Activated CD4-positive, alpha-beta T cell treated with anti-CD3 and anti-CD28 coated beads, Interleukin-2, amount 10 ng/mL, durations not matched to agents 7 days and 5 days (primary cell): ENCODE results near the gene BBS12. TPM values are rescaled to one million over a fixed set of nuclear protein-coding genes. Genes with fewer than 3 reads are reported as not detected.

ENCODE experiments used
- CTCF ChIA-PET: fragments of 350-600 bp; sonication (Branson Sonifier 250); formaldehyde crosslinking; loops from one replicate; lab custom pipeline; 2021; ENCODE audit warnings: antibody characterized with exemption; lab: Charles Lee
- POLR2A ChIA-PET: fragments of 350-600 bp; sonication (Branson Sonifier 250); formaldehyde crosslinking; loops from one replicate; lab custom pipeline; 2021; ENCODE audit warnings: antibody characterized with exemption; lab: Charles Lee
- DNase-seq: peaks from one replicate; pipeline ENCODE4 v3.0.0-alpha.2; 2020
- H3K27ac Mint-ChIP-seq: one replicate; pipeline ENCODE4 v1.8.0; 2021; ENCODE audit warnings: mild to moderate bottlenecking, moderate library complexity, mixed read lengths
- H3K27me3 Mint-ChIP-seq: one replicate; pipeline ENCODE4 v1.8.0; 2021; ENCODE audit warnings: mixed read lengths
- H3K36me3 Mint-ChIP-seq: one replicate; pipeline ENCODE4 v1.8.0; 2021; ENCODE audit warnings: low read depth, mixed read lengths
- H3K4me1 Mint-ChIP-seq: one replicate; pipeline ENCODE4 v1.8.0; 2021; ENCODE audit warnings: mixed read lengths
- H3K4me3 Mint-ChIP-seq: one replicate; pipeline ENCODE4 v1.8.0; 2021; ENCODE audit warnings: mild to moderate bottlenecking, moderate library complexity, mixed read lengths
- H3K9me3 Mint-ChIP-seq: one replicate; pipeline ENCODE4 v1.8.0; 2021; ENCODE audit warnings: mixed read lengths
- total RNA-seq, 2 experiments: library from RNA; stranded (reverse); gene quantifications; one replicate each; pipeline ENCODE4 v1.2.3, GENCODE V29; 2021

The BBS12 gene
- total RNA-seq, 2 experiments from 2014 or later, result 1.7 to 2.1 TPM

DNA sequence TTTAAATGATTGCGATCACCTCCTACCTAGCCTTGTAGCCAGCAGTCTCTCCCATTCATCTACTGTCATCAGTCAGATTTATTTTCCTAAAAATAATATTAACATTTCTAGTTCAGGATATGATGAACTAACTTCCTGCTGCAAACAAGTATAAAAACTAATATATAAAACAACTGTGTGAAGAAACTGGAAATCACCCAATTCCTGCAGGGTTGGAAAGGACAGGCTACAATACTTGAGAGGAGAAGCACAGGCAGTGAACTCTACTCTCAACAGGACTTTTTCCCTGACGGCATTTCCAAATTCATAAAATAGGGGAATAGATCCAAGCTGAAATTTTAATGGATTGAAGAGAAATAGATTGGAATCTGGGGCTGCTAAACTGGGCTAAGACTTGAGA is 14.2 kb upstream of the BBS12 start:
- no peaks in the 10 kb centered on the region for H3K9me3 Mint-ChIP-seq
- POLR2A ChIA-PET, result no interaction called here
- CTCF ChIA-PET, result interaction anchor here (1.3 to 1.8 kb wide), 4 partner anchors 10 to 141 kb away, joined by 3 to 6 read pairs (median 4); no protein-coding TSS in a partner anchor

DNA sequence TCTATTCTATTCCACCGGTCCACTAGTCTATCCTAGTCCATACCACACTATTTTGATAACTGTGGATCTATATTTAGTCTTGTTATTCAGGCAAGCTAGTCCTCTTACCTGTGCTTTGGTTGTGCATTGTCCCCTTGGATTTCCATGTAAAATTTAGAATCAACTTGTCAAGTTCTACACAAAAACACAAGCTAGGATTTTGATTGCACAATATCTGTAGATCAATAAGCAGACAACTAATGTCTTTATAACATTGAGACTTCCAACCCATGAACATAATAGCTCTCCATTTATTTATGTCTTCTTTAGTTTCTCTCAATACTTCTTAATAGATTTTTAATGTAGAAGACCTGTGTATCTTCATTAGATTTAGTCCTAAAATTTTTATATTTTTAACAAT is 10.2 kb upstream of the BBS12 start:
- no peaks in the 10 kb centered on the region for H3K4me1 Mint-ChIP-seq
- no peaks in the 10 kb centered on the region for H3K9me3 Mint-ChIP-seq
- CTCF ChIA-PET, result interaction anchor here (0.7 to 0.9 kb wide), 2 partner anchors 9 to 233 kb away, joined by 3 read pairs; no protein-coding TSS in a partner anchor
- POLR2A ChIA-PET, result no interaction called here
- H3K27ac Mint-ChIP-seq, result no peak overlapping the region
- H3K4me3 Mint-ChIP-seq, result no peak overlapping the region
- no peaks in the 10 kb centered on the region for H3K36me3 Mint-ChIP-seq
- DNase-seq, result no peak
- H3K27me3 Mint-ChIP-seq, result peaks cover 7% of the 10 kb centered on the region

More for the DNA sequence above, 14.2 kb upstream of the BBS12 start:
- H3K4me1 Mint-ChIP-seq, result peaks cover 26% of the 10 kb centered on the region
- no peak for DNase-seq
- H3K4me3 Mint-ChIP-seq, result no peak overlapping the region
- no peak overlapping the region for H3K27ac Mint-ChIP-seq
- H3K27me3 Mint-ChIP-seq, result no peaks in the 10 kb centered on the region
- no peaks in the 10 kb centered on the region for H3K36me3 Mint-ChIP-seq

DNA sequence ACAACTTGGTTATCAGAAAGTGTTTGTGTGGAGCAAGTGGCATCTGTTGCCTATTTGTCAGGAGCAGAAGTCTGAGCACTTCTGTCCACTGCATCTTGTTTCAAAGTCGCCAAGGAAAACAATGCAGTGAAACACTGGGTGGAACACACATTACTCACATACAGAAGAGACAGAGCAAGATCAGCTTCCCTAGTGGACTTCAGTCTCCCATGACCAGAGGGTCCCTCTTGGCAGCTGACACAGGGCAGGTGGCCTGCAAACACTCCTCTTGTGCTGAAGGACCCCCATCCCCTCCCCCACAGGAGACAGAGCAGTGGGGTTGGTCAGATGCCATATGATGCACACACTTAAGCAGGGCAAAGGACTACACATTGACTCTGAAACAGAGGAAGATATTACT is 3.6 kb upstream of the BBS12 start:
- no peak for DNase-seq
- Mint-ChIP-seq H3K27ac (no peak overlapping the region), H3K4me3 (no peak overlapping the region), H3K27me3 (peaks cover 7% of the 10 kb centered on the region), H3K36me3 (no peaks in the 10 kb centered on the region), H3K9me3 (no peaks in the 10 kb centered on the region), H3K4me1 (peaks cover 25% of the 10 kb centered on the region)
- ChIA-PET POLR2A (no interaction called here), CTCF (no interaction called here)

DNA sequence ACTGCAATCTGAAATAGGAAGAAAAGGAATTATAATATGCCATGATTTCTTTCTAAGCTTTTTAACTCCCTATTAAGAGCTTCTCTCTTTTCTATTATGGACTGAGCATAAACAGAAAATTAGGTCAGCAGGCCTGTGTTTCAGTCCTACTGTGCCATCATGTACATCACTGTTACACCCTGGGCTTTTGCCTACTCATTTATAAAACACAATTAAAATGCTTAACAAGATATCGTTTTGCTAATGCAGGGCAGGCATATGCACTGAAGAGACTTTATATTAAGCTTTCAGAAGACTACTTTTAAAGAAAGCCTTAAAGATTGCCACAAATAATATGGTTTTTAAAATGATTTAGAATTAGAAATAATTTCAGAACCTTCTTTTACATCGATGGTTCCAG is 828 bp upstream of the BBS12 start:
- DNase-seq, result no peak
- ChIA-PET CTCF (interaction anchor here (0.6 to 3.2 kb wide), 13 partner anchors 9 to 375 kb away, joined by 3 to 14 read pairs (median 3); no protein-coding TSS in a partner anchor), POLR2A (interaction anchor here (0.6 to 1.3 kb wide), 2 partner anchors 183 to 191 kb away, joined by 4 to 5 read pairs; partner anchors contain the start of gene NUDT6)
- H3K9me3 Mint-ChIP-seq, result no peaks in the 10 kb centered on the region
- H3K4me1 Mint-ChIP-seq, result peaks cover 26% of the 10 kb centered on the region
- H3K27ac Mint-ChIP-seq, result peak overlapping the region; percentile 92
- peak overlapping the region; percentile 94 for H3K4me3 Mint-ChIP-seq
- H3K27me3 Mint-ChIP-seq, result no peaks in the 10 kb centered on the region
- H3K36me3 Mint-ChIP-seq, result no peaks in the 10 kb centered on the region

DNA sequence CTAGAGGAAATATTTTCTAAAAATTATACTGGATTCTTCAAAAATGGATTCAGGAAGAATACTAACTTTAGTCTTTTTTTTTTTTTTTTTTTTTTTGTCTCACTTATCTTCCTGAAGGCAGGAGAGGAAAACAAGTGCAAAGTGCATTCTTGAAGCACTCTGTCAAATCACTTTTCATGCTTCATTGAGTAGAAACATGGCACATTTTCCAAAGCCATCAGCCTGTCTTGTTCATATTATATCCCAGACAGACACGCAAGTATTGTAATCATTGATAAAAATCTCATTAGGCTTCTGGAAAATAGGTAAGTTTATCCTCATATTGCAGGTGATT is 1.2 kb downstream of the BBS12 start:
- peaks cover 2% of the 10 kb centered on the region for H3K36me3 Mint-ChIP-seq
- H3K27ac Mint-ChIP-seq, result peak overlapping the region; percentile 92

DNA sequence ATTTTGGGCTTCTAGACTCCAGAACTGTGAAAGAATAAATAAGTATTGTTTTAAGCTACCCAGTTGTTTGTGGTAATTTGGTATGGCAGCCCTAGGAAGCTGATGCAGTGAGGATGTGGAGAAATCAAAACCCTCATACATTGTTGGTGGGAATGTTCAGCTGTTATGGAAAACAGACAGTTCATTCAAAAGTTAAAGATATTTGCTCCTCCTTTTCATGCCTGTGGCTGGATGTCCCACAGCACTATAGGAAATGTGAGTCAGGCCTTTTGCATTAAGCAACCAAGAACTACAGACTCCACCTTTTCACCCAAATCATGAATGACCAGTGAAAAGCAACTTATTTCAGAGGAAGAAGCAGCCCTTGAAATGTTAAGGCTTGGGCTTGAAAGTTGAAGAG is 6.7 kb downstream of the BBS12 start:
- Mint-ChIP-seq H3K4me3 (no peak overlapping the region), H3K4me1 (no peaks in the 10 kb centered on the region), H3K27ac (no peak overlapping the region), H3K36me3 (peaks cover 9% of the 10 kb centered on the region), H3K27me3 (no peaks in the 10 kb centered on the region), H3K9me3 (no peaks in the 10 kb centered on the region)
- DNase-seq, result no peak
- CTCF ChIA-PET, result no interaction called here
- POLR2A ChIA-PET, result no interaction called here

More for the DNA sequence above, 1.2 kb downstream of the BBS12 start:
- DNase-seq, result no peak
- H3K27me3 Mint-ChIP-seq, result no peaks in the 10 kb centered on the region
- POLR2A ChIA-PET, result no interaction called here
- H3K4me1 Mint-ChIP-seq, result peaks cover 26% of the 10 kb centered on the region
- H3K9me3 Mint-ChIP-seq, result no peaks in the 10 kb centered on the region
- CTCF ChIA-PET, result interaction anchor here (1.1 to 3.2 kb wide), 2 partner anchors 13 kb away, joined by 3 to 14 read pairs; no protein-coding TSS in a partner anchor
- peak overlapping the region; percentile 94 for H3K4me3 Mint-ChIP-seq

DNA sequence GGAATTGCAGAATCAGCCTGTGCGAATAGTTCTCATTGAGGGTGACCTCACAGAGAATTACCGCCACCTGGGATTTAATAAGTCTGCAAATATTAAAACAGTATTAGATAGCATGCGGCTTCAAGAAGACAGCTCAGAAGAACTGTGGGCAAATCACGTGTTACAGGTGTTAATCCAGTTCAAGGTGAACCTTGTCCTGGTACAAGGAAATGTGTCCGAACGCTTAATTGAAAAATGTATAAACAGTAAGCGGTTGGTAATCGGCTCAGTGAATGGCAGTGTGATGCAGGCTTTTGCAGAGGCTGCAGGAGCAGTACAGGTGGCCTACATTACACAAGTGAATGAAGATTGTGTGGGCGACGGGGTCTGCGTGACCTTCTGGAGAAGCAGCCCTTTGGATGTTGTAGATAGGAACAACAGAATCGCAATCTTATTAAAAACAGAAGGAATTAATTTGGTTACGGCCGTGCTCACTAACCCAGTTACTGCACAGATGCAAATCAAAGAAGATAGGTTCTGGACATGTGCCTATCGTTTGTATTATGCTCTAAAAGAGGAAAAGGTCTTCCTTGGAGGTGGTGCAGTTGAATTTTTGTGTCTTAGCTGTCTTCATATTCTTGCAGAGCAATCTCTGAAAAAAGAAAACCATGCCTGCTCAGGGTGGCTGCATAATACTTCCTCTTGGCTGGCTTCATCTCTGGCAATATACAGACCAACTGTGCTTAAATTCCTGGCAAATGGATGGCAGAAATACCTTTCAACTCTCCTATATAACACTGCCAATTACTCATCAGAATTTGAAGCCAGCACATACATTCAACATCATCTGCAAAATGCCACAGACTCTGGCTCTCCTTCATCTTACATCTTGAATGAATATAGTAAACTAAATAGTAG is 10.7 kb downstream of the BBS12 start:
- Mint-ChIP-seq H3K27me3 (no peaks in the 10 kb centered on the region), H3K4me3 (no peak overlapping the region), H3K4me1 (peaks cover 15% of the 10 kb centered on the region), H3K9me3 (peaks cover 8% of the 10 kb centered on the region), H3K27ac (no peak overlapping the region), H3K36me3 (peaks cover 19% of the 10 kb centered on the region)
- POLR2A ChIA-PET, result no interaction called here
- no peak for DNase-seq
- CTCF ChIA-PET, result interaction anchor here (1.2 to 2.1 kb wide), 2 partner anchors 10 to 12 kb away, joined by 4 to 6 read pairs; partner anchors contain the start of gene BBS12

DNA sequence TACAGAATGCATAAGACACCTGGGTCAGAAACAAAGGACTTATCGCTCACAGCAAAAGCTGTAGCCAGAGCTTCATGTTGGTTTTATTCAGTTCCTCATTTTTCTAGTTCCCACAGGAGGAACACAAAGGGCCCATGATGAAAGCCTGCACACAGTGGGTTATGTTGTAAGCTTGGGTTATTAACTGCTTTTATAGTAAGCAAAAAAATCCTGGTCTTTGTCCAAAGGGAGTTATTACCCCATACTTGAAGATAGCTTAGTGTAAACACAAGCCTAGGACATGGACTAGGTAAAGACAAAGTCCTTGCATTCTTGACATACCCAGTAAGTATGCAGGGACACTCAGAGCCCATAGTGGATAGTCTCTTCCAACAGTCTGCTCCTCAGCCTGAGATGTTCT is 11.7 kb downstream of the BBS12 start:
- H3K36me3 Mint-ChIP-seq, result peaks cover 19% of the 10 kb centered on the region
- no peak for DNase-seq
- peaks cover 8% of the 10 kb centered on the region for H3K9me3 Mint-ChIP-seq
- no peak overlapping the region for H3K27ac Mint-ChIP-seq
- peaks cover 15% of the 10 kb centered on the region for H3K4me1 Mint-ChIP-seq
- CTCF ChIA-PET, result interaction anchor here (1.2 to 2.1 kb wide), 3 partner anchors 11 to 170 kb away, joined by 4 to 6 read pairs (median 5); partner anchors contain the start of gene BBS12
- POLR2A ChIA-PET, result no interaction called here
- H3K27me3 Mint-ChIP-seq, result no peaks in the 10 kb centered on the region
- no peak overlapping the region for H3K4me3 Mint-ChIP-seq

DNA sequence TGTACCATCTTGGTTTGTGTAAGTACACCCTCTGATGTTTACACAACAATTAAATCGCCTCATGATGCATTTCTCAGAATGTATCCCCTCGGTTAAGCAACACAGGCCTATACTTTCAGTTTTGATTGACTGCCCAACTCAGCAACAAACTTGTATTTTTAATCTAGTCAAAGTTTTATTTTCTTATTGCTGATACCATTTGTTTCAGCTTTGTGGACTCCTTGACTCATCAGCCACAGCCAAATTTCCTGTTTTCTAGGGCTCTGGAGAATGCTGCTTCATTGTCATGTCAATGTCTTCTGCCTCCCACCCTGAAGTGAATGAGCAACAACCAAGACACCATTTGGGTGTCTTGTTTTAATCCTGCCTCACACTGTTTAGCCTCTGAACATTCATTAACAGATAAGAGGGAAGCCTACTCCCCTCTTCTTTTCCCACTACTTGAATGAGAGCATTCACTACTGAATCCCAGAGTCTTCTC is 14.0 kb downstream of the BBS12 start:
- H3K27me3 Mint-ChIP-seq, result peaks cover 10% of the 10 kb centered on the region
- H3K4me3 Mint-ChIP-seq, result no peak overlapping the region
- CTCF ChIA-PET, result interaction anchor here (1.0 to 3.9 kb wide), 4 partner anchors 11 to 21 kb away, joined by 3 to 14 read pairs (median 8); partner anchors contain the start of gene BBS12
- POLR2A ChIA-PET, result no interaction called here
- peak overlapping the region; percentile 34 for H3K27ac Mint-ChIP-seq
- H3K9me3 Mint-ChIP-seq, result peaks cover 8% of the 10 kb centered on the region
- peak; percentile 12 for DNase-seq
- peaks cover 19% of the 10 kb centered on the region for H3K36me3 Mint-ChIP-seq
- H3K4me1 Mint-ChIP-seq, result peaks cover 15% of the 10 kb centered on the region

DNA sequence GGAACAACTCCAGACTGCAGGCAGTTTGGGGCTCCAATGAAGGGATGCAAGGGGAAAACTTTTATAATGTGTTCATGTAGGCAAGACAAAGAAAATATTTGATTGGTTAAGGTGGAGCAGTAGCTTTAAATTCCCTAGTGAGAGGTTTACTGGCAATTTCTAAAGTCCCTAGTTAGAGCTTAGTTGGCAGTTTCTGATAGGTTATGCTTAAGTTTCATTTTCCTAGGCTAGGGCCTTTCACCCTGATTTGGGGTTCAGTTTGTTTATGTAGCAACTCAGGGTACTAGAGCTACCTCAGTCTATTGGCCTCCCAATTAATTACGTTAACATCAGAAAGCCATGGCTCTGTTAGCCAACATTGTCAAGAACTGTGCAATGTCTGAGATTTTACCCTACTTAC is 14.6 kb downstream of the BBS12 start:
- POLR2A ChIA-PET, result no interaction called here
- Mint-ChIP-seq H3K4me1 (peaks cover 15% of the 10 kb centered on the region), H3K4me3 (no peak overlapping the region), H3K27ac (peak overlapping the region; percentile 34), H3K27me3 (peaks cover 15% of the 10 kb centered on the region), H3K9me3 (peaks cover 8% of the 10 kb centered on the region), H3K36me3 (peaks cover 17% of the 10 kb centered on the region)
- no peak for DNase-seq
- CTCF ChIA-PET, result interaction anchor here (1.0 to 3.9 kb wide), 4 partner anchors 11 to 21 kb away, joined by 3 to 14 read pairs (median 8); partner anchors contain the start of gene BBS12

DNA sequence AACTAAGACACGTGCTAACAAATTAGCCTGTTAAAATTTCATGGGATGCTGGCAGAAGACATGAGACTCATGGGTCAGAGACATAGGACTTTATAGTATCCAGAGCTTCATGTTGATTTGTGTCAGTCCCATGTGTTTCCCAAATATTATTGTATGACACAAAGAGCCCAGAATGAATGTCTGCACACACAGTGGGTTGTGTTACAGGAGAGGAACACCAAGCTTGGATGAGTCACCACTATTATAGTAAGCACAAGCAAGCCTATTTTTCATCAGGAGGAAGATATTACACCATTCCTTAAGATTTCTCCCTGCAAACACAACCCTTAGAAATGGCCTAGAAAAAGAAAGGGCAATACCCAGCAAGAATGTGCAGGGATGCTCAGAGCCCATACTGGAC is 15.4 kb downstream of the BBS12 start:
- ChIA-PET CTCF (interaction anchor here (1.3 to 3.9 kb wide), 3 partner anchors 10 to 20 kb away, joined by 3 to 14 read pairs (median 13); partner anchors contain the start of gene BBS12), POLR2A (no interaction called here)
- no peak overlapping the region for H3K4me3 Mint-ChIP-seq
- H3K9me3 Mint-ChIP-seq, result peaks cover 8% of the 10 kb centered on the region
- DNase-seq, result no peak
- no peak overlapping the region for H3K27ac Mint-ChIP-seq
- peaks cover 12% of the 10 kb centered on the region for H3K36me3 Mint-ChIP-seq
- H3K4me1 Mint-ChIP-seq, result peaks cover 15% of the 10 kb centered on the region
- H3K27me3 Mint-ChIP-seq, result peaks cover 20% of the 10 kb centered on the region

DNA sequence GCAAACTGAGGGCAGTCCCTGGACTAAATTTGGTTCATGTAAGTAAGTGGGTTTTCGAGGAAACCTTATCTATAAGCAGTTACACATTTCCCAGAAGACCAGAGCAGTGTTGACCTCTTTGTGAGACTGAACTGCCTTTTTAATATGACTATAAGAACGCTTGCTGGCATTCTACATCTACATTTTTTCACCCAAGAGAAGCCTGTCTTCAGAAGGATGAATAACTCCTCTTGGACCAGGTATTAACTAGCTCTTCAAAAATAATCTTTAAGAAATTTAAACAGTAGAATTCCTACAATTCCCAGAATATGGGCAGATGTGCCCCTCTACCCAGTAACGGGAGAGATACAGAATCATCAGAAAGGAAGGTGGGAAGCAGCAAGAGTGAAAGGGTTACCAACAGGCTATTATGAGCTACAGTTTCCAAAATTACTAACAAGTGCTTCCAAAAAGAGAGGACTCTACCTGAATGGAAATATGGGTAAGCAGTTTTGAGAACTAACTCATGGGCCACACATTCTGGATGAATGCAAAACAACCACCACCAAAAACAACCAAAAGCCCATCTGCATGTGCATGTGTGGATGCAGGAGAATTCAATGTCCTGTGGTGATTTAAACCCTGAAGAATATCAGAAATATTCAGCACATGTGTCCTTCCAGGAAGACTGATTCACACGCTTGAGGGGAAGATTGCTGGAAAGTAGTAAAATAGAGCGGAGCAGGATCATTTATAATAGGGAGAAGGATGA is 17.4 kb downstream of the BBS12 start:
- ChIA-PET POLR2A (no interaction called here), CTCF (interaction anchor here (0.6 kb wide), 1 partner anchor 13 kb away, joined by 3 read pairs; no protein-coding TSS in a partner anchor)
- peaks cover 15% of the 10 kb centered on the region for H3K4me1 Mint-ChIP-seq
- peaks cover 34% of the 10 kb centered on the region for H3K27me3 Mint-ChIP-seq
- DNase-seq, result no peak
- H3K27ac Mint-ChIP-seq, result no peak overlapping the region
- H3K4me3 Mint-ChIP-seq, result no peak overlapping the region
- H3K36me3 Mint-ChIP-seq, result peaks cover 9% of the 10 kb centered on the region
- peaks cover 6% of the 10 kb centered on the region for H3K9me3 Mint-ChIP-seq
